ACC112 (cell line): ENCODE measurements around the gene EEPD1.

Experiments
- H2AFZ ChIP-seq: fragments of 200-600 bp; sonication (generic); one replicate; pipeline ENCODE4 v1.6.0; 2017; ENCODE audit warnings: antibody characterized with exemption, low read length; ENCODE audit not compliant: unreplicated experiment
- H3K27ac ChIP-seq: fragments of 200-600 bp; sonication (generic); 2 replicates; pipeline ENCODE4 v1.5.1; 2014; ENCODE audit warnings: low read depth, mild to moderate bottlenecking, antibody characterized with exemption, low read length, moderate library complexity
- H3K27me3 ChIP-seq: fragments of 200-600 bp; sonication (generic); 2 replicates; pipeline ENCODE4 v1.6.1; 2014; ENCODE audit warnings: mild to moderate bottlenecking, antibody characterized with exemption, low read length, moderate library complexity, mixed read lengths; ENCODE audit not compliant: insufficient read depth
- H3K36me3 ChIP-seq: fragments of 200-600 bp; sonication (generic); 2 replicates; pipeline ENCODE4 v1.6.1; 2016; ENCODE audit warnings: mild to moderate bottlenecking, antibody characterized with exemption, low read length, moderate library complexity, mixed read lengths; ENCODE audit not compliant: insufficient read depth
- H3K4me1 ChIP-seq: fragments of 200-600 bp; sonication (generic); one replicate; pipeline ENCODE4 v1.6.1; 2016; ENCODE audit warnings: low read length, mixed read lengths; ENCODE audit not compliant: insufficient read depth, unreplicated experiment, control insufficient read depth
- H3K4me3 ChIP-seq: fragments of 200-600 bp; sonication (generic); 2 replicates; pipeline ENCODE4 v1.5.1; 2014; ENCODE audit warnings: mild to moderate bottlenecking, low read depth, low read length
- H3K79me2 ChIP-seq: fragments of 200-600 bp; sonication (generic); one replicate; pipeline ENCODE4 v1.6.0; 2016; ENCODE audit warnings: low read length; ENCODE audit not compliant: control insufficient read depth, unreplicated experiment, insufficient read depth

The EEPD1 gene

GRCh38 chr7:36275735-36276284 is 122.8 kb downstream of the EEPD1 start:
- Histone ChIP-seq H2AFZ (no peak overlapping the region), H3K36me3 (no peaks in the 10 kb centered on the region), H3K27ac (no peak overlapping the region), H3K27me3 (no peaks in the 10 kb centered on the region), H3K79me2 (no peaks in the 10 kb centered on the region), H3K4me3 (no peak overlapping the region), H3K4me1 (peaks cover 15% of the 10 kb centered on the region)

GRCh38 chr7:36276428-36277248 is 123.6 kb downstream of the EEPD1 start:
- Histone ChIP-seq H3K79me2 (no peaks in the 10 kb centered on the region), H3K27ac (no peak overlapping the region), H3K27me3 (no peaks in the 10 kb centered on the region), H3K36me3 (no peaks in the 10 kb centered on the region), H3K4me1 (peaks cover 21% of the 10 kb centered on the region), H2AFZ (no peak overlapping the region), H3K4me3 (no peak overlapping the region)

GRCh38 chr7:36277249-36277542 is 124.1 kb downstream of the EEPD1 start:
- H3K79me2 ChIP-seq, result no peaks in the 10 kb centered on the region
- no peaks in the 10 kb centered on the region for H3K36me3 ChIP-seq
- H3K4me1 ChIP-seq, result peaks cover 26% of the 10 kb centered on the region
- H3K27ac ChIP-seq, result no peak overlapping the region
- no peak overlapping the region for H2AFZ ChIP-seq
- no peaks in the 10 kb centered on the region for H3K27me3 ChIP-seq
- no peak overlapping the region for H3K4me3 ChIP-seq

GRCh38 chr7:36278069-36278619 is 125.1 kb downstream of the EEPD1 start:
- Histone ChIP-seq H3K4me1 (peaks cover 29% of the 10 kb centered on the region), H2AFZ (no peak overlapping the region), H3K36me3 (no peaks in the 10 kb centered on the region), H3K27ac (no peak overlapping the region), H3K79me2 (no peaks in the 10 kb centered on the region), H3K4me3 (no peak overlapping the region), H3K27me3 (no peaks in the 10 kb centered on the region)

- no peaks in the 10 kb centered on the region for H3K36me3 ChIP-seq
- H3K4me3 ChIP-seq, result no peak overlapping the region
- H3K79me2 ChIP-seq, result no peaks in the 10 kb centered on the region
- peaks cover 29% of the 10 kb centered on the region for H3K4me1 ChIP-seq
- H2AFZ ChIP-seq, result no peak overlapping the region
- H3K27me3 ChIP-seq, result no peaks in the 10 kb centered on the region
- H3K27ac ChIP-seq, result no peak overlapping the region
Measured at GRCh38 chr7:36278620-36279172, 125.6 kb downstream of the EEPD1 start.

GRCh38 chr7:36279200-36279925 is 126.3 kb downstream of the EEPD1 start:
- H3K4me3 ChIP-seq, result no peak overlapping the region
- H3K4me1 ChIP-seq, result peaks cover 29% of the 10 kb centered on the region
- no peaks in the 10 kb centered on the region for H3K79me2 ChIP-seq
- H3K27ac ChIP-seq, result no peak overlapping the region
- H3K36me3 ChIP-seq, result no peaks in the 10 kb centered on the region
- H2AFZ ChIP-seq, result no peak overlapping the region
- no peaks in the 10 kb centered on the region for H3K27me3 ChIP-seq

GRCh38 chr7:36279926-36280315 is 126.9 kb downstream of the EEPD1 start:
- no peaks in the 10 kb centered on the region for H3K79me2 ChIP-seq
- H3K4me3 ChIP-seq, result no peak overlapping the region
- no peaks in the 10 kb centered on the region for H3K36me3 ChIP-seq
- no peaks in the 10 kb centered on the region for H3K27me3 ChIP-seq
- H3K4me1 ChIP-seq, result peaks cover 29% of the 10 kb centered on the region
- H3K27ac ChIP-seq, result no peak overlapping the region
- H2AFZ ChIP-seq, result no peak overlapping the region

GRCh38 chr7:36280840-36281812 is 128.1 kb downstream of the EEPD1 start:
- peak overlapping the region; percentile 82 for H2AFZ ChIP-seq
- peak overlapping the region; percentile 62 for H3K27ac ChIP-seq
- H3K27me3 ChIP-seq, result no peaks in the 10 kb centered on the region
- peaks cover 29% of the 10 kb centered on the region for H3K4me1 ChIP-seq
- peak overlapping the region; percentile 75 for H3K4me3 ChIP-seq
- H3K36me3 ChIP-seq, result no peaks in the 10 kb centered on the region
- no peaks in the 10 kb centered on the region for H3K79me2 ChIP-seq

- Histone ChIP-seq H2AFZ (no peak overlapping the region), H3K79me2 (no peaks in the 10 kb centered on the region), H3K36me3 (no peaks in the 10 kb centered on the region), H3K27ac (peak overlapping the region; percentile 62), H3K4me1 (peaks cover 24% of the 10 kb centered on the region), H3K4me3 (peak overlapping the region; percentile 75; the same call in 1 of the 2 replicates), H3K27me3 (no peaks in the 10 kb centered on the region)
Measured at GRCh38 chr7:36281945-36282717, 129.1 kb downstream of the EEPD1 start.
